Stimulated activated CD8-positive, alpha-beta memory T cell treated with anti-CD3 and anti-CD28 coated beads, Interleukin-15, amount 100 ng/mL, for 4 hours (primary cell): ENCODE measurements around the gene ZNF277.
"Not testable (repeated sequence)": the region's sequence is repeated elsewhere in the genome, so short reads cannot be mapped to it uniquely, and the experiment has no call there.

Source experiments
- DNase-seq, 2 donors: peaks; one replicate each; pipeline ENCODE4 v3.0.0-alpha.2; 2020; ENCODE audit warnings: low read depth in 2 of 2

Gene ZNF277

GRCh38 chr7:112211348-112211907 lies 4.9 kb downstream of the ZNF277 start:
- no peak for DNase-seq

GRCh38 chr7:112212571-112212970 lies 6.1 kb downstream of the ZNF277 start:
- no peak for DNase-seq

GRCh38 chr7:112213735-112214134 lies 7.2 kb downstream of the ZNF277 start:
- DNase-seq, result no peak

- DNase-seq, result no peak
These were observed 7.8 kb downstream of the ZNF277 start for GRCh38 chr7:112214268-112214667.

- DNase-seq, result no peak
These were observed 8.4 kb downstream of the ZNF277 start for GRCh38 chr7:112214883-112215282.

GRCh38 chr7:112215787-112216186 lies 9.3 kb downstream of the ZNF277 start:
- no peak for DNase-seq

GRCh38 chr7:112220877-112221434 lies 14.5 kb downstream of the ZNF277 start:
- no peak for DNase-seq

- no peak for DNase-seq
These were observed 16.8 kb downstream of the ZNF277 start for GRCh38 chr7:112223310-112223709.

GRCh38 chr7:112224186-112224585 lies 17.7 kb downstream of the ZNF277 start:
- no peak for DNase-seq

GRCh38 chr7:112225006-112225405 lies 18.5 kb downstream of the ZNF277 start:
- no peak for DNase-seq

- no peak for DNase-seq
These were observed 20.3 kb downstream of the ZNF277 start for GRCh38 chr7:112226701-112227276.

- no peak for DNase-seq
These were observed 22.1 kb downstream of the ZNF277 start for GRCh38 chr7:112228632-112229031.

GRCh38 chr7:112232212-112232978 lies 25.9 kb downstream of the ZNF277 start:
- no peak for DNase-seq

GRCh38 chr7:112233048-112233697 lies 26.7 kb downstream of the ZNF277 start:
- DNase-seq, result no peak

- DNase-seq, result no peak
These were observed 27.7 kb downstream of the ZNF277 start for GRCh38 chr7:112234147-112234546.

- DNase-seq, result no peak
These were observed 30.1 kb downstream of the ZNF277 start for GRCh38 chr7:112236597-112236996.

- no peak for DNase-seq
These were observed 31.8 kb downstream of the ZNF277 start for GRCh38 chr7:112238330-112238729.

GRCh38 chr7:112238852-112239610 lies 32.5 kb downstream of the ZNF277 start:
- no peak for DNase-seq

GRCh38 chr7:112248598-112248997 lies 42.1 kb downstream of the ZNF277 start:
- no peak for DNase-seq

- DNase-seq, result not testable (repeated sequence)
These were observed 43.5 kb downstream of the ZNF277 start for GRCh38 chr7:112249967-112250366.

GRCh38 chr7:112252141-112252540 lies 45.6 kb downstream of the ZNF277 start:
- no peak for DNase-seq

GRCh38 chr7:112252691-112253090 lies 46.2 kb downstream of the ZNF277 start:
- DNase-seq, result no peak
